K562 (cell line): ENCODE results near the gene CCSER2. TPM values are rescaled to one million over a fixed set of nuclear protein-coding genes. Genes with fewer than 3 reads are reported as not detected.
"Not testable (repeated sequence)": the region's sequence is repeated elsewhere in the genome, so short reads cannot be mapped to it uniquely, and the experiment has no call there.

Source experiments
- ATAC-seq: fragments of 200-7000 bp; cut with Tn5 transposase; 3 replicates; pipeline ENCODE4 v1.9.1; 2020; ENCODE audit warnings: moderate library complexity
- BruUV-seq: library from RNA; stranded (reverse); fragments of 400-500 nt; replicated peaks from 2 replicates; lab custom pipeline; 2021; lab: Mats Ljungman, UMichigan
- CTCF ChIA-PET: fragments of 300-600 bp; formaldehyde crosslinking; extraction: SDS; loops from one replicate; lab custom pipeline; 2021; ENCODE audit warnings: low intra/inter-chr PET ratio; lab: Yijun Ruan, JAX
- POLR2A ChIA-PET: fragments of 300-600, 350-650 bp; sonication (Branson Sonifier 250); formaldehyde crosslinking; extraction: SDS; loops from one replicate; lab custom pipeline; 2021; ENCODE audit warnings: antibody characterized with exemption, inconsistent platforms; lab: Yijun Ruan, JAX
- DNase-seq, 4 experiments: peaks; one replicate each; pipeline versions ENCODE4 v3.0.0 to v3.0.0-alpha.2; 2011 to 2018; ENCODE audit warnings: low spot score in 3 of 4, mixed read lengths in 3 of 4; ENCODE audit errors: extremely low read depth in 1 of 4
- FAIRE-seq: peaks from 2 replicates; lab custom pipeline; 2011; peaks lifted over from hg19 to GRCh38; lab: Jason Lieb, UNC
- H2AFZ ChIP-seq: 2 replicates; pipeline ENCODE4 v1.6.0; 2011; ENCODE audit warnings: low read depth, low read length, control low read depth, inconsistent platforms
- H3K27ac ChIP-seq: fragments of 200-600 bp; 3 replicates; pipeline ENCODE4 v1.8.0; 2011; ENCODE audit warnings: low read depth, mild to moderate bottlenecking, control low read depth, inconsistent platforms, low read length, moderate library complexity, mixed read lengths; ENCODE audit errors: extremely low read depth
- H3K27me3 ChIP-seq, 2 experiments: fragments of 300-600 bp in 1 of 2; 2 replicates in 1 of 2; 3 replicates in 1 of 2; pipeline versions ENCODE4 v1.6.0 to v1.8.0; 2011; ENCODE audit warnings: inconsistent platforms in 2 of 2, low read length in 2 of 2, mild to moderate bottlenecking in 1 of 2, mixed read lengths in 1 of 2, moderate library complexity in 1 of 2; ENCODE audit not compliant: control insufficient read depth in 2 of 2, insufficient read depth in 2 of 2
- H3K36me3 ChIP-seq: fragments of 300-600 bp; 3 replicates; pipeline ENCODE4 v1.8.0; 2011; ENCODE audit warnings: mild to moderate bottlenecking, low read length, inconsistent platforms; ENCODE audit not compliant: control insufficient read depth, insufficient read depth
- H3K4me1 ChIP-seq, 2 experiments: fragments of 200-600 bp in 1 of 2; replicated peaks in 1 of 2; 2 replicates in 1 of 2; 3 replicates in 1 of 2; pipeline versions ENCODE4 v1.5.1 to v1.8.0; 2011; ENCODE audit warnings: inconsistent platforms in 2 of 2, low read length in 2 of 2, mild to moderate bottlenecking in 1 of 2, mixed read lengths in 1 of 2, moderate library complexity in 1 of 2; ENCODE audit not compliant: control insufficient read depth in 2 of 2, insufficient read depth in 2 of 2
- H3K4me2 ChIP-seq: 2 replicates; pipeline ENCODE4 v1.6.1; 2011; ENCODE audit warnings: low read length, control low read depth, inconsistent platforms, mixed read lengths; ENCODE audit not compliant: insufficient read depth
- H3K4me3 ChIP-seq: fragments of 200-600 bp; sonication (generic), shearing (Covaris generic); 2 replicates; pipeline ENCODE4 v1.5.1; 2016; ENCODE audit warnings: control low read depth, inconsistent platforms
- H3K79me2 ChIP-seq: fragments of 200-600 bp; 3 replicates; pipeline ENCODE4 v1.8.0; 2011; ENCODE audit warnings: low read length, inconsistent platforms; ENCODE audit not compliant: control insufficient read depth, insufficient read depth
- H3K9ac ChIP-seq, 2 experiments: 2 replicates each; pipeline versions ENCODE4 v1.6.0 to v1.6.1; 2011; ENCODE audit warnings: low read depth in 2 of 2, low read length in 2 of 2, control low read depth in 1 of 2, inconsistent platforms in 1 of 2, mild to moderate bottlenecking in 1 of 2, mixed read lengths in 1 of 2; ENCODE audit not compliant: insufficient read depth in 1 of 2
- H3K9me1 ChIP-seq: one replicate; pipeline ENCODE4 v1.6.0; 2011; ENCODE audit warnings: inconsistent platforms, mild to moderate bottlenecking, low read length, moderate library complexity; ENCODE audit not compliant: control insufficient read depth, insufficient read depth
- H3K9me3 ChIP-seq: replicated peaks from 2 replicates; pipeline ENCODE4 v1.5.1; 2011; ENCODE audit warnings: low read depth, low read length, inconsistent platforms; ENCODE audit not compliant: control insufficient read depth, insufficient read depth
- H4K20me1 ChIP-seq: replicated peaks from 2 replicates; pipeline ENCODE4 v1.6.1; 2011; ENCODE audit warnings: low read length, inconsistent platforms, mixed read lengths; ENCODE audit not compliant: control insufficient read depth, insufficient read depth
- ADNP ChIP-seq: fragments of 200-800 bp; sonication (Bioruptor generic); IDR thresholded peaks from 2 replicates; pipeline ENCODE4 v1.6.1; 2016; ENCODE audit warnings: missing genetic modification characterization, missing compliant biosample characterization
- FOXK2 ChIP-seq, 2 experiments: fragments of 450-650 bp; IDR thresholded peaks in 1 of 2; conservative IDR thresholded peaks in 1 of 2; 2 replicates each; pipeline ENCODE4 v1.6.1; 2016; ENCODE audit warnings: low read depth in 2 of 2, mild to moderate bottlenecking in 1 of 2
- HMBOX1 ChIP-seq: sonication (generic); IDR thresholded peaks from 2 replicates; pipeline ENCODE4 v1.6.1; 2016
- POLR3G ChIP-seq: IDR thresholded peaks from 2 replicates; pipeline ENCODE4 v1.6.1; 2011; ENCODE audit not compliant: insufficient read length, insufficient replicate concordance; ENCODE audit errors: extremely low read depth
- RBM17 ChIP-seq: fragments of 200-400 bp; formaldehyde crosslinking; IDR thresholded peaks from 2 replicates; pipeline ENCODE4 v1.6.1; 2017; ENCODE audit warnings: low read depth, mild to moderate bottlenecking, low read length, borderline replicate concordance
- SMC3 ChIP-seq: conservative IDR thresholded peaks from 2 replicates; pipeline ENCODE4 v1.6.1; 2011; ENCODE audit warnings: low read depth, low read length, improper control_type of control experiment; ENCODE audit not compliant: insufficient read depth
- XRCC3 ChIP-seq: fragments of 450-650 bp; IDR thresholded peaks from 2 replicates; pipeline ENCODE4 v1.6.1; 2017; ENCODE audit warnings: mild to moderate bottlenecking, moderate library complexity
- ZNF398 ChIP-seq: fragments of 250-450 bp; sonication (Bioruptor Pico); IDR thresholded peaks from 2 replicates; pipeline ENCODE4 v1.8.0; 2021; ENCODE audit warnings: moderate library complexity, mild to moderate bottlenecking, inconsistent platforms
- ZNF766 ChIP-seq: fragments of 200-800 bp; sonication (Bioruptor generic); conservative IDR thresholded peaks from 2 replicates; pipeline ENCODE4 v1.6.1; 2016; ENCODE audit warnings: missing genetic modification characterization, missing compliant biosample characterization
- WGBS: fragments of 100-300 bp; shearing (Covaris generic); methylation state at CpG from one replicate; pipeline ENCODE4 v1.1.6; 2016; ENCODE audit warnings: low coverage, mixed read lengths; ENCODE audit not compliant: insufficient coverage; ENCODE audit errors: missing lambda C conversion rate; 5-methylcytosine and 5-hydroxymethylcytosine counted together
- in situ Hi-C: fragments of 300-500 bp; cut with MboI; formaldehyde crosslinking; loops from 4 replicates; pipeline ENCODE4 v1.15.0; 2018; ENCODE audit warnings: inconsistent platforms, mixed read lengths
- intact Hi-C: fragments of 100-400 bp; cut with micrococcal nuclease; formaldehyde crosslinking; loops from 2 replicates; pipeline ENCODE4 v1.14.2; 2022
- polyA plus RNA-seq, 8 experiments: library from polyadenylated mRNA; depleted of rRNA in 4 of 8; stranded (reverse) in 5 of 8; unstranded in 3 of 8; fragments of >200 nt; fragmentation: Nextera tagmentation in 2 of 8; fragmentation: Illumina TruSeq in 1 of 8; extraction: Ambion mirVana in 2 of 8; extraction: Trizol in 1 of 8; gene quantifications; 2 replicates each; pipeline versions ENCODE4 v1.2.1 to v1.2.3, GENCODE V29; 2011 to 2014; ENCODE audit warnings: inconsistent platforms in 1 of 8, missing spikeins in 1 of 8
- total RNA-seq, 7 experiments: library from RNA; depleted of rRNA in 6 of 7; stranded (reverse); fragments of >200 nt in 6 of 7; fragmentation: Illumina TruSeq in 2 of 7; extraction: Trizol in 2 of 7; gene quantifications; 2 replicates each; pipeline versions ENCODE4 v1.2.1 to v1.2.3, GENCODE V29; 2011 to 2021; ENCODE audit warnings: low replicate concordance in 1 of 7

Gene CCSER2
- total and polyA plus RNA-seq, 9 of the 15 experiments (the other 6 are each of a cell fraction or from before 2014, with no cell fraction given), result 2.7 to 15.1 (median 9.7) TPM

- no peak for TF ChIP-seq ADNP
These were observed 16.1 kb downstream of the CCSER2 start (continued) for GRCh38 chr10:84344526-84344925.

DNA sequence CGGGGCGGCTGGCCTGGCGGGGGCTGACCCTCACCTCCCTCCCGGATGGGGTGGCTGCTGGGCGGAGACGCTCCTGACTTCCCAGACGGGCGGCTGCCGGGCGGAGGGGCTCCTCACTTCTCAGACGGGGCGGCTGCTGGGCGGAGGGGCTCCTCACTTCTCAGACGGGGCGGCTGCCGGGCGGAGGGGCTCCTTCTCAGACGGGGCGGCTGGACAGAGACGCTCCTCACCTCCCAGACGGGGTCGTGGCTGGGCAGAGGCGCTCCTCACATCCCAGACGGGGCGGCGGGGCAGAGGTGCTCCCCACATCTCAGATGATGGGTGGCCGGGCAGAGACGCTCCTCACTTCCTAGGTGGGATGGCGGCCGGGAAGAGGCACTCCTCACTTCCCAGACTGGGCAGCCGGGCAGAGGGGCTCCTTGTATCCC is 19.2 kb downstream of the CCSER2 start:
- ATAC-seq, result not testable (repeated sequence)

DNA sequence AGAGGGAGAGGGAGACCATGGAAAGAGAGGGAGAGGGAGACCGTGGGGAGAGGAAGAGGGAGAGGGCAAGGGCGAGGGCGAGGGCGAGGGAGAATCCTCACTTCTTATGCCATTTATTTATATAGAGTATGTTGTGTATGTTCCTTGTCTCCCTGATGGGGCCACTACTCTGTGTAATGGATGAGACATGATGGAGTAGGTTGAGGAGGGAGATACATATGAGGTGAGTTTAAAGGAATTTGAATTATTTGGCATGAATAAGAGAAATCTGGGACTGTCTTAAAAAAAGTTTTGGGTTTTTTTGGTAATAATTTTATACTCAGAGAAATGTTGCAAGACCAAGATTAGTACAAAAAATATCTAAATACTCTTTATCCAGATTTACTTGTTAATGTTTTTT is 20.1 kb downstream of the CCSER2 start:
- Histone ChIP-seq H3K27ac (no peak overlapping the region), H3K4me1 (no peaks in the 10 kb centered on the region), H2AFZ (no peak overlapping the region), H3K4me3 (no peak overlapping the region), H4K20me1 (no peaks in the 10 kb centered on the region), H3K36me3 (no peaks in the 10 kb centered on the region), H3K9ac (no peak overlapping the region), H3K4me2 (no peak overlapping the region), H3K9me1 (no peaks in the 10 kb centered on the region), H3K9me3 (no peaks in the 10 kb centered on the region), H3K79me2 (no peaks in the 10 kb centered on the region), H3K27me3 (no peaks in the 10 kb centered on the region)
- in situ Hi-C loops (no loop called here), intact Hi-C loops (no loop called here)
- ATAC-seq (no peak), FAIRE-seq (no peak), DNase-seq (no peak)
- ChIA-PET CTCF (interaction anchor here (0.6 kb wide), 1 partner anchor 36 kb away, joined by 3 read pairs; no protein-coding TSS in a partner anchor), POLR2A (no interaction called here)
- no TSS peak for BruUV-seq
- WGBS, result 87% methylated on average over 4 of the region's 4 CpGs
- no peak for TF ChIP-seq POLR3G
- no peak for TF ChIP-seq XRCC3
- TF ChIP-seq SMC3, result no peak
- TF ChIP-seq ZNF766 (CRISPR knock-in tag), result no peak
- no peak for TF ChIP-seq RBM17
- no peak for TF ChIP-seq HMBOX1
- no peak for TF ChIP-seq FOXK2 (conservative IDR thresholded peaks at IDR 0.05 in 1 of 2, IDR thresholded peaks at IDR 0.05 in 1 of 2; ENCODE audit: low read depth in 2 of 2)
- TF ChIP-seq ZNF398, result no peak

More for the DNA sequence above, 19.2 kb downstream of the CCSER2 start:
- H2AFZ ChIP-seq, H3K36me3 ChIP-seq, intact Hi-C loops, H3K9ac ChIP-seq, DNase-seq, H3K4me1 ChIP-seq, POLR2A ChIA-PET, in situ Hi-C loops, H3K9me1 ChIP-seq, H3K4me2 ChIP-seq, H3K27ac ChIP-seq, H3K79me2 ChIP-seq, H3K27me3 ChIP-seq, H4K20me1 ChIP-seq, H3K4me3 ChIP-seq, FAIRE-seq, BruUV-seq, H3K9me3 ChIP-seq: not testable (repeated sequence)
- CTCF ChIA-PET, result interaction anchor here (0.6 kb wide), 1 partner anchor 36 kb away, joined by 3 read pairs; no protein-coding TSS in a partner anchor
- 86% methylated on average over 22 of the region's 31 CpGs for WGBS
